ENCODE results near the gene RAD9A.
A peak's percentile ranks its signal among the peaks of the same experiment; 100 is the strongest.

RAD9A gene

GRCh38 chr11:67357831-67358670 is 33.7 kb upstream of the RAD9A start:
- DNase-seq = no peak

GRCh38 chr11:67364169-67364568 is 27.6 kb upstream of the RAD9A start:
- DNase-seq = no peak

GRCh38 chr11:67364783-67365722 is 26.7 kb upstream of the RAD9A start:
- DNase-seq = no peak

- DNase-seq = no peak
Observed at GRCh38 chr11:67365736-67366444, 25.9 kb upstream of the RAD9A start.

- DNase-seq = no peak
Observed at GRCh38 chr11:67366546-67366945, 25.2 kb upstream of the RAD9A start.

- no peak for DNase-seq
Observed at GRCh38 chr11:67366961-67367760, 24.6 kb upstream of the RAD9A start.

GRCh38 chr11:67367761-67368227 is 24.0 kb upstream of the RAD9A start:
- no peak for DNase-seq

- peak; percentile 17 for DNase-seq
Observed at GRCh38 chr11:67368621-67369020, 23.2 kb upstream of the RAD9A start.

GRCh38 chr11:67369275-67369674 is 22.5 kb upstream of the RAD9A start:
- no peak for DNase-seq

- DNase-seq = no peak
Observed at GRCh38 chr11:67369801-67370284, 21.9 kb upstream of the RAD9A start.

- DNase-seq = no peak
Observed at GRCh38 chr11:67370351-67371076, 21.3 kb upstream of the RAD9A start.

GRCh38 chr11:67371189-67371910 is 20.4 kb upstream of the RAD9A start:
- peak; percentile 32 for DNase-seq

- DNase-seq = no peak
Observed at GRCh38 chr11:67371911-67372320, 19.9 kb upstream of the RAD9A start.

GRCh38 chr11:67372321-67372992 is 19.3 kb upstream of the RAD9A start:
- peak; percentile 41 for DNase-seq

- peak; percentile 42 for DNase-seq
Observed at GRCh38 chr11:67372993-67373647, 18.7 kb upstream of the RAD9A start, which contains the start of gene CLCF1. Gene CLCF1, minus strand, starts transcription at chr11:67373598. Its CDS starts 59 bp downstream, at chr11:67373539.

GRCh38 chr11:67373648-67374570 is 17.9 kb upstream of the RAD9A start:
- peak; percentile 82 for DNase-seq

- DNase-seq = no peak
Observed at GRCh38 chr11:67374571-67375281, 17.1 kb upstream of the RAD9A start.
